SK-N-SH (cell line): ENCODE data around the gene TNFRSF21. TPM values are rescaled to one million over a fixed set of nuclear protein-coding genes. Genes with fewer than 3 reads are reported as not detected.

Experiments used
- CTCF ChIA-PET: fragments of 300-600, 350-600 bp; formaldehyde crosslinking; extraction: SDS; loops from one replicate; lab custom pipeline; 2021; lab: Yijun Ruan, JAX
- POLR2A ChIA-PET: fragments of 350-600 bp; sonication (Branson Sonifier 250); formaldehyde crosslinking; extraction: SDS; loops from one replicate; lab custom pipeline; 2020; ENCODE audit warnings: antibody characterized with exemption, inconsistent platforms; lab: Yijun Ruan, JAX
- DNase-seq: peaks from one replicate; pipeline ENCODE4 v3.0.0; 2012
- H2AFZ ChIP-seq: fragments of 200-600 bp; sonication (generic); 2 replicates; pipeline ENCODE4 v1.8.1; 2016; ENCODE audit warnings: antibody characterized with exemption, mild to moderate bottlenecking, low read depth
- H3F3A ChIP-seq: fragments of 200-600 bp; sonication (generic); replicated peaks from 2 replicates; pipeline ENCODE3; 2016; ENCODE audit warnings: antibody characterized with exemption, mild to moderate bottlenecking; ENCODE audit not compliant: insufficient read depth
- H3K27ac ChIP-seq, 2 experiments: fragments of 200-500 bp in 1 of 2; fragments of 200-600 bp in 1 of 2; sonication (Bioruptor generic) in 1 of 2; sonication (generic), shearing (Covaris generic) in 1 of 2; 2 replicates each; pipeline versions ENCODE4 v1.5.1 to v1.6.1; 2014 to 2016; ENCODE audit warnings: low read depth in 2 of 2, inconsistent platforms in 1 of 2, low read length in 1 of 2, mild to moderate bottlenecking in 1 of 2, mixed read lengths in 1 of 2
- H3K27me3 ChIP-seq: fragments of 200-600 bp; sonication (generic), shearing (Covaris generic); 2 replicates; pipeline ENCODE4 v1.6.1; 2016; ENCODE audit warnings: mixed run types; ENCODE audit not compliant: insufficient read depth
- H3K36me3 ChIP-seq, 2 experiments: fragments of 200-500 bp in 1 of 2; fragments of 200-600 bp in 1 of 2; sonication (Bioruptor generic) in 1 of 2; sonication (generic) in 1 of 2; replicated peaks in 1 of 2; 2 replicates each; pipeline versions ENCODE3 to v1.5.1; 2014 to 2016; ENCODE audit warnings: low read length in 1 of 2, mild to moderate bottlenecking in 1 of 2; ENCODE audit not compliant: insufficient read depth in 2 of 2, control insufficient read depth in 1 of 2
- H3K4me1 ChIP-seq, 2 experiments: fragments of 200-500 bp in 1 of 2; fragments of 200-600 bp in 1 of 2; sonication (Bioruptor generic) in 1 of 2; sonication (generic), shearing (Covaris generic) in 1 of 2; 2 replicates each; pipeline versions ENCODE4 v1.5.1 to v1.6.1; 2014 to 2016; ENCODE audit warnings: low read depth in 1 of 2, low read length in 1 of 2, mixed run types in 1 of 2; ENCODE audit not compliant: insufficient read depth in 2 of 2, control insufficient read depth in 1 of 2
- H3K4me2 ChIP-seq: fragments of 200-600 bp; sonication (generic), shearing (Covaris generic); 2 replicates; pipeline ENCODE4 v1.6.1; 2017; ENCODE audit warnings: mixed run types
- H3K4me3 ChIP-seq, 2 experiments: fragments of 200-500 bp in 1 of 2; fragments of 200-600 bp in 1 of 2; sonication (Bioruptor generic) in 1 of 2; sonication (generic), shearing (Covaris generic) in 1 of 2; 2 replicates each; pipeline versions ENCODE4 v1.5.1 to v1.8.1; 2014 to 2016; ENCODE audit warnings: low read depth in 2 of 2, inconsistent platforms in 1 of 2, low read length in 1 of 2, mild to moderate bottlenecking in 1 of 2, mixed read lengths in 1 of 2, moderate library complexity in 1 of 2
- H3K79me2 ChIP-seq: fragments of 200-600 bp; sonication (generic); 2 replicates; pipeline ENCODE4 v1.8.1; 2017; ENCODE audit warnings: mild to moderate bottlenecking; ENCODE audit not compliant: insufficient read depth
- H3K9ac ChIP-seq: fragments of 200-600 bp; sonication (generic); 2 replicates; pipeline ENCODE4 v1.6.1; 2017; ENCODE audit warnings: mixed run types
- H3K9me2 ChIP-seq: fragments of 200-600 bp; sonication (generic); 2 replicates; pipeline ENCODE4 v1.6.1; 2017; ENCODE audit warnings: mixed run types
- H3K9me3 ChIP-seq: fragments of 200-600 bp; sonication (generic); 2 replicates; pipeline ENCODE4 v1.6.1; 2017; ENCODE audit warnings: mixed run types, mild to moderate bottlenecking, moderate library complexity
- H4K20me1 ChIP-seq: fragments of 200-600 bp; sonication (generic); 2 replicates; pipeline ENCODE4 v1.6.1; 2017; ENCODE audit warnings: mild to moderate bottlenecking, mixed run types; ENCODE audit not compliant: insufficient read depth
- CTCF ChIP-seq: fragments of 200-600 bp; sonication (generic); IDR thresholded peaks from 2 replicates; pipeline ENCODE4 v1.6.1; 2017; ENCODE audit warnings: antibody characterized with exemption, mild to moderate bottlenecking, moderate library complexity
- EP300 ChIP-seq, 2 experiments: IDR thresholded peaks; 2 replicates each; pipeline versions ENCODE4 v1.4.0 to v1.6.1; 2012; ENCODE audit warnings: borderline replicate concordance in 1 of 2, low read depth in 1 of 2, low read length in 1 of 2
- FOXJ3 ChIP-seq: sonication (generic); formaldehyde crosslinking; IDR thresholded peaks from 2 replicates; pipeline ENCODE4 v1.5.1; 2020; ENCODE audit warnings: mild to moderate bottlenecking, missing genetic modification reagents
- FOXM1 ChIP-seq: IDR thresholded peaks from 2 replicates; pipeline ENCODE4 v1.4.0; 2012; ENCODE audit warnings: low read depth, mild to moderate bottlenecking
- GABPA ChIP-seq: IDR thresholded peaks from 2 replicates; pipeline ENCODE4 v1.4.0; 2012; ENCODE audit warnings: low read depth, mild to moderate bottlenecking
- JUND ChIP-seq: IDR thresholded peaks from 2 replicates; pipeline ENCODE4 v1.4.0; 2012
- MEF2A ChIP-seq: IDR thresholded peaks from 2 replicates; pipeline ENCODE4 v1.4.0; 2012; ENCODE audit warnings: low read depth, borderline replicate concordance
- MXI1 ChIP-seq: IDR thresholded peaks from 2 replicates; pipeline ENCODE4 v1.6.1; 2012; ENCODE audit warnings: mild to moderate bottlenecking, low read depth, low read length, improper control_type of control experiment
- RAD21 ChIP-seq: IDR thresholded peaks from 2 replicates; pipeline ENCODE4 v1.6.1; 2012; ENCODE audit warnings: mild to moderate bottlenecking, low read length
- RCOR1 ChIP-seq: fragments of 150-350 bp; IDR thresholded peaks from 2 replicates; pipeline ENCODE4 v1.6.1; 2017; ENCODE audit warnings: antibody characterized with exemption, low read length
- RXRA ChIP-seq: IDR thresholded peaks from 2 replicates; pipeline ENCODE4 v1.4.0; 2012; ENCODE audit warnings: low read depth, mild to moderate bottlenecking, borderline replicate concordance
- SMC3 ChIP-seq: IDR thresholded peaks from 2 replicates; pipeline ENCODE4 v1.6.1; 2012; ENCODE audit warnings: low read depth, low read length, improper control_type of control experiment
- TAF1 ChIP-seq: IDR thresholded peaks from 2 replicates; pipeline ENCODE4 v1.6.1; 2012; ENCODE audit warnings: low read depth, mild to moderate bottlenecking, low read length, moderate library complexity, borderline replicate concordance
- TCF12 ChIP-seq: IDR thresholded peaks from 2 replicates; pipeline ENCODE4 v1.4.0; 2012
- TEAD4 ChIP-seq: IDR thresholded peaks from 2 replicates; pipeline ENCODE4 v1.4.0; 2012; ENCODE audit warnings: mild to moderate bottlenecking, borderline replicate concordance; ENCODE audit not compliant: insufficient read depth
- YY1 ChIP-seq: IDR thresholded peaks from 2 replicates; pipeline ENCODE4 v1.4.0; 2012; ENCODE audit warnings: low read depth, mild to moderate bottlenecking
- WGBS: methylation state at CpG from one replicate; pipeline ENCODE4 v1.1.6; 2017; ENCODE audit warnings: low lambda C conversion rate; 5-methylcytosine and 5-hydroxymethylcytosine counted together
- polyA plus RNA-seq, 3 experiments: library from polyadenylated mRNA; depleted of rRNA; stranded (reverse); fragments of >200 nt; gene quantifications; 2 replicates each; pipeline ENCODE4 v1.2.3, GENCODE V29; 2012
- TF ChIP-seq, protein P1 (sequence below): IDR thresholded peaks from 2 replicates; pipeline ENCODE4 v1.4.0; 2012; ENCODE audit warnings: low read depth, borderline replicate concordance
- TF ChIP-seq, protein P2 (sequence below): fragments of 150-350 bp; IDR thresholded peaks from 2 replicates; pipeline ENCODE4 v1.6.1; 2017; ENCODE audit warnings: antibody characterized with exemption, low read length, low read depth, borderline replicate concordance
- TF ChIP-seq, protein P3 (sequence below): IDR thresholded peaks from 2 replicates; pipeline ENCODE4 v1.4.0; 2012; ENCODE audit warnings: low read depth
- TF ChIP-seq, protein P4 (sequence below): IDR thresholded peaks from 2 replicates; pipeline ENCODE4; 2012
- TF ChIP-seq, protein P5 (sequence below): IDR thresholded peaks from 2 replicates; pipeline ENCODE4 v1.4.0; 2012; ENCODE audit warnings: low read depth, borderline replicate concordance

Gene TNFRSF21
- polyA plus RNA-seq, 1 of the 3 experiments (the other 2 are of a cell fraction), result 9.2 TPM

DNA sequence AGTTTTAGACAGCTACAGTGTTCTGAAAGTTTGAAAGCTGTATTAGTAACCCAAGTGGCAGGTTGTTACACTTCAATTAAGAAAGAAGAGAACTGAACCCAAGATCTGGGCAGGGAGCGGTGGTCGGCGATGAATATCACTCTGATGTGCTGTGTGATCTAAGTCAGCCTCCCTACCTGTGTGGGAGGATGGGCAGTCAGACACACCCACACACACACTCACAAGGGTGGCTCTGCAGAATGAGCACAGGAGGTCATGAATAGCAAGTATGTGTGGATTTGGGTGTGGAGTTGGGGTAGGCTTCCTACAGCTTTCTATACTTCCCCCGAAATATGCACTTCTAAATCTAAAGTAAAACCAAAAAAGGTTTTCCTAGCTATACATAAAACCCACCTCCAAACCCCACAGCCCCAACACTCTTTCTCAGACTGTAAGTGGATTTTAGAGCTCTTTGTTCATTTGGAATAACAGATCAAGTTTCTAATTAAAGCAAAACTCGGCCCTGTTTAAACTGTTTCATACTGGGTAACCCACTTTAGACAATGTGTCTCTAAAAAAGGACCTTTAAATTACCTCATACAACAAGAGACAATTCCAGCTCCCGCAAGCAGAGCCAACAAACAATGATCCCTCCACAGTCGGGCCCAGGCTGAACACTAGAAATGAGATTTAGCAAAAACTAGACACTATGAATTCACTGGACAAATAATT, 19.4 kb downstream of the TNFRSF21 start (continued):
- TF ChIP-seq, protein P1, sequence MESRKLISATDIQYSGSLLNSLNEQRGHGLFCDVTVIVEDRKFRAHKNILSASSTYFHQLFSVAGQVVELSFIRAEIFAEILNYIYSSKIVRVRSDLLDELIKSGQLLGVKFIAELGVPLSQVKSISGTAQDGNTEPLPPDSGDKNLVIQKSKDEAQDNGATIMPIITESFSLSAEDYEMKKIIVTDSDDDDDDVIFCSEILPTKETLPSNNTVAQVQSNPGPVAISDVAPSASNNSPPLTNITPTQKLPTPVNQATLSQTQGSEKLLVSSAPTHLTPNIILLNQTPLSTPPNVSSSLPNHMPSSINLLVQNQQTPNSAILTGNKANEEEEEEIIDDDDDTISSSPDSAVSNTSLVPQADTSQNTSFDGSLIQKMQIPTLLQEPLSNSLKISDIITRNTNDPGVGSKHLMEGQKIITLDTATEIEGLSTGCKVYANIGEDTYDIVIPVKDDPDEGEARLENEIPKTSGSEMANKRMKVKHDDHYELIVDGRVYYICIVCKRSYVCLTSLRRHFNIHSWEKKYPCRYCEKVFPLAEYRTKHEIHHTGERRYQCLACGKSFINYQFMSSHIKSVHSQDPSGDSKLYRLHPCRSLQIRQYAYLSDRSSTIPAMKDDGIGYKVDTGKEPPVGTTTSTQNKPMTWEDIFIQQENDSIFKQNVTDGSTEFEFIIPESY, result no peak
- TF ChIP-seq TEAD4, result no peak
- no peak for TF ChIP-seq EP300 (IDR thresholded peaks at IDR 0.05; ENCODE audit: borderline replicate concordance in 1 of 2, low read depth in 1 of 2, low read length in 1 of 2)
- no peak for TF ChIP-seq TAF1
- TF ChIP-seq RCOR1, result no peak
- TF ChIP-seq CTCF, result no peak
- no peak for TF ChIP-seq GABPA
- TF ChIP-seq, protein P2, sequence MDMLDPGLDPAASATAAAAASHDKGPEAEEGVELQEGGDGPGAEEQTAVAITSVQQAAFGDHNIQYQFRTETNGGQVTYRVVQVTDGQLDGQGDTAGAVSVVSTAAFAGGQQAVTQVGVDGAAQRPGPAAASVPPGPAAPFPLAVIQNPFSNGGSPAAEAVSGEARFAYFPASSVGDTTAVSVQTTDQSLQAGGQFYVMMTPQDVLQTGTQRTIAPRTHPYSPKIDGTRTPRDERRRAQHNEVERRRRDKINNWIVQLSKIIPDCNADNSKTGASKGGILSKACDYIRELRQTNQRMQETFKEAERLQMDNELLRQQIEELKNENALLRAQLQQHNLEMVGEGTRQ, result no peak
- TF ChIP-seq, protein P3, sequence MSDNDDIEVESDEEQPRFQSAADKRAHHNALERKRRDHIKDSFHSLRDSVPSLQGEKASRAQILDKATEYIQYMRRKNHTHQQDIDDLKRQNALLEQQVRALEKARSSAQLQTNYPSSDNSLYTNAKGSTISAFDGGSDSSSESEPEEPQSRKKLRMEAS, result no peak
- no peak for TF ChIP-seq FOXJ3
- TF ChIP-seq RXRA, result no peak
- TF ChIP-seq TCF12, result no peak
- TF ChIP-seq MEF2A, result no peak

- H3K27me3 ChIP-seq, result no peaks in the 10 kb centered on the region
- H3K9me3 ChIP-seq, result no peaks in the 10 kb centered on the region
- CTCF ChIA-PET, result interaction anchor here (1.7 kb wide), 1 partner anchor 21 kb away, joined by 6 read pairs; the partner anchor contains the start of gene TNFRSF21
- H3K27ac ChIP-seq, result no peak overlapping the region
- 85% methylated on average over 7 of the region's 7 CpGs for WGBS
- no peak overlapping the region for H3K4me3 ChIP-seq
- H3K4me2 ChIP-seq, result no peak overlapping the region
- no peak overlapping the region for H2AFZ ChIP-seq
- no peaks in the 10 kb centered on the region for H3K9me2 ChIP-seq
- POLR2A ChIA-PET, result no interaction called here
- H3K9ac ChIP-seq, result no peak overlapping the region
- no peaks in the 10 kb centered on the region for H4K20me1 ChIP-seq
- no peaks in the 10 kb centered on the region for H3K36me3 ChIP-seq
- no peak for DNase-seq
- H3K79me2 ChIP-seq, result no peaks in the 10 kb centered on the region
- H3K4me1 ChIP-seq, result no peaks in the 10 kb centered on the region; a peak in 1 of 4 replicates
- H3F3A ChIP-seq, result no peaks in the 10 kb centered on the region
- TF ChIP-seq JUND (no peak), MXI1 (no peak), SMC3 (no peak), EP300 (IDR thresholded peaks at IDR 0.05; ENCODE audit: borderline replicate concordance in 1 of 2, low read depth in 1 of 2, low read length in 1 of 2) (no peak), MEF2A (no peak), FOXJ3 (no peak), TEAD4 (no peak), TCF12 (no peak), RXRA (no peak), FOXM1 (no peak), YY1 (no peak), RAD21 (no peak)
- TF ChIP-seq, protein P4, sequence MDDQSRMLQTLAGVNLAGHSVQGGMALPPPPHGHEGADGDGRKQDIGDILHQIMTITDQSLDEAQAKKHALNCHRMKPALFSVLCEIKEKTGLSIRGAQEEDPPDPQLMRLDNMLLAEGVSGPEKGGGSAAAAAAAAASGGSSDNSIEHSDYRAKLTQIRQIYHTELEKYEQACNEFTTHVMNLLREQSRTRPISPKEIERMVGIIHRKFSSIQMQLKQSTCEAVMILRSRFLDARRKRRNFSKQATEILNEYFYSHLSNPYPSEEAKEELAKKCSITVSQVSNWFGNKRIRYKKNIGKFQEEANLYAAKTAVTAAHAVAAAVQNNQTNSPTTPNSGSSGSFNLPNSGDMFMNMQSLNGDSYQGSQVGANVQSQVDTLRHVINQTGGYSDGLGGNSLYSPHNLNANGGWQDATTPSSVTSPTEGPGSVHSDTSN, result no peak
- TF ChIP-seq, protein P5, sequence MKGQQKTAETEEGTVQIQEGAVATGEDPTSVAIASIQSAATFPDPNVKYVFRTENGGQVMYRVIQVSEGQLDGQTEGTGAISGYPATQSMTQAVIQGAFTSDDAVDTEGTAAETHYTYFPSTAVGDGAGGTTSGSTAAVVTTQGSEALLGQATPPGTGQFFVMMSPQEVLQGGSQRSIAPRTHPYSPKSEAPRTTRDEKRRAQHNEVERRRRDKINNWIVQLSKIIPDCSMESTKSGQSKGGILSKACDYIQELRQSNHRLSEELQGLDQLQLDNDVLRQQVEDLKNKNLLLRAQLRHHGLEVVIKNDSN, result no peak
Observed at GRCh38 chr6:47288267-47289090, 21.2 kb downstream of the TNFRSF21 start.
